K562 (cell line): ENCODE data around the gene ABAT. TPM values are rescaled to one million over a fixed set of nuclear protein-coding genes. Genes with fewer than 3 reads are reported as not detected.

Experiments used
- CHD7 ChIP-seq: fragments of 200-600 bp; sonication (generic); IDR thresholded peaks from one replicate; pipeline ENCODE4 v1.6.1; 2012; ENCODE audit warnings: mild to moderate bottlenecking, low read depth, low read length, inconsistent platforms
- CSDE1 ChIP-seq, 2 experiments: fragments of 450-650 bp; IDR thresholded peaks; 2 replicates each; pipeline ENCODE4 v1.6.1; 2016; ENCODE audit warnings: mild to moderate bottlenecking in 1 of 2
- DDX20 ChIP-seq: fragments of 450-650 bp; IDR thresholded peaks from 2 replicates; pipeline ENCODE4 v1.6.1; 2016; ENCODE audit warnings: missing genetic modification characterization, low read depth, mild to moderate bottlenecking, missing compliant biosample characterization, moderate library complexity
- ERF ChIP-seq: fragments of 450-650 bp; formaldehyde crosslinking; IDR thresholded peaks from 2 replicates; pipeline ENCODE4 v1.4.0; 2020; ENCODE audit warnings: mild to moderate bottlenecking, mixed read lengths
- NCOA4 ChIP-seq: fragments of 450-650 bp; IDR thresholded peaks from 2 replicates; pipeline ENCODE4 v1.6.1; 2018; ENCODE audit warnings: mild to moderate bottlenecking; ENCODE audit not compliant: partially characterized antibody
- POLR3A ChIP-seq: IDR thresholded peaks from 2 replicates; pipeline ENCODE4 v1.6.1; 2011; ENCODE audit warnings: borderline replicate concordance, mild to moderate bottlenecking, moderate library complexity; ENCODE audit not compliant: insufficient read length, insufficient read depth; ENCODE audit errors: extremely low read depth
- PYGO2 ChIP-seq: fragments of 450-650 bp; IDR thresholded peaks from 2 replicates; pipeline ENCODE4 v1.6.1; 2016; ENCODE audit warnings: mild to moderate bottlenecking, missing genetic modification characterization, moderate library complexity, missing compliant biosample characterization
- SIRT6 ChIP-seq: IDR thresholded peaks from one replicate; pipeline ENCODE4 v1.6.1; 2012; ENCODE audit warnings: low read depth, mild to moderate bottlenecking, control low read depth, inconsistent platforms, low read length, moderate library complexity
- ZNF121 ChIP-seq: sonication (generic); formaldehyde crosslinking; conservative IDR thresholded peaks from 2 replicates; pipeline ENCODE4 v1.8.0; 2022; ENCODE audit warnings: missing genetic modification reagents
- ZNF263 ChIP-seq: sonication (generic); formaldehyde crosslinking; IDR thresholded peaks from 2 replicates; pipeline ENCODE4 v1.8.0; 2022; ENCODE audit warnings: mild to moderate bottlenecking, missing genetic modification reagents, borderline replicate concordance
- ZNF311 ChIP-seq: fragments of 250-450 bp; sonication (Bioruptor Pico); IDR thresholded peaks from 2 replicates; pipeline ENCODE4 v1.4.0; 2020; ENCODE audit warnings: mild to moderate bottlenecking, moderate library complexity
- ZNF507 ChIP-seq: conservative IDR thresholded peaks from 2 replicates; pipeline ENCODE4 v1.6.1; 2017; ENCODE audit warnings: missing genetic modification characterization, missing compliant biosample characterization
- ZNF511 ChIP-seq: sonication (generic); formaldehyde crosslinking; IDR thresholded peaks from 2 replicates; pipeline ENCODE4 v1.8.0; 2022; ENCODE audit warnings: mild to moderate bottlenecking, missing genetic modification reagents
- ZNF57 ChIP-seq: fragments of 450-650 bp; formaldehyde crosslinking; IDR thresholded peaks from 2 replicates; pipeline ENCODE4 v1.4.0; 2020; ENCODE audit warnings: mild to moderate bottlenecking, moderate library complexity
- polyA plus RNA-seq, 8 experiments: library from polyadenylated mRNA; depleted of rRNA in 4 of 8; stranded (reverse) in 5 of 8; unstranded in 3 of 8; fragments of >200 nt; fragmentation: Nextera tagmentation in 2 of 8; fragmentation: Illumina TruSeq in 1 of 8; extraction: Ambion mirVana in 2 of 8; extraction: Trizol in 1 of 8; gene quantifications; 2 replicates each; pipeline versions ENCODE4 v1.2.1 to v1.2.3, GENCODE V29; 2011 to 2014; ENCODE audit warnings: inconsistent platforms in 1 of 8, missing spikeins in 1 of 8
- total RNA-seq, 7 experiments: library from RNA; depleted of rRNA in 6 of 7; stranded (reverse); fragments of >200 nt in 6 of 7; fragmentation: Illumina TruSeq in 2 of 7; extraction: Trizol in 2 of 7; gene quantifications; 2 replicates each; pipeline versions ENCODE4 v1.2.1 to v1.2.3, GENCODE V29; 2011 to 2021; ENCODE audit warnings: low replicate concordance in 1 of 7
- TF ChIP-seq, protein P1 (sequence below): fragments of 150-350 bp; conservative IDR thresholded peaks from 2 replicates; pipeline ENCODE4 v1.6.1; 2014; ENCODE audit warnings: low read length

ABAT gene
- total and polyA plus RNA-seq, 9 of the 15 experiments (the other 6 are each of a cell fraction or from before 2014, with no cell fraction given) = 0.01 to 0.49 (median 0.10) TPM

DNA sequence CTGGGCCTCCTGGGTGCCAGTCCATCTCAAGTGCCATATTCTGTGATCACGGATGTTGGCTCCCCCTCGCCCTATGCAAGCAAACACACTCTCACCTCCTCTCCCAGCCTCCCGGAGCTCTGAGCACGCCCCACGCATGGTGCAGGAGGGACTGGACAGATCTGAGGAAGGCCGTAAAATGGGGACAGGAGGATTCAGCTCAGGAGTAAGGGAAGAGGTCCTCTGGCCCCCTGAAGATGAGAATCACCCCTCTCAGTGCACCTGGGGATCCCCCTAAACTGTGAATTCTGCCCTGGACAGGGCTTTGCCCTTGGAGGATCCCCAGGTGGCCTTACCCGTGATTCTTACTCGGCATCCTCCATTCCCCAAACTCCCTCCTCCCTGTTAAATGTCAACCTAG is 107.4 kb downstream of the ABAT start (continued):
- TF ChIP-seq CHD7 (no peak), CSDE1 (IDR thresholded peaks at IDR 0.05) (no peak), POLR3A (no peak), SIRT6 (no peak), DDX20 (no peak), ZNF511 (CRISPR knock-in tag) (no peak), ZNF311 (CRISPR knock-in tag) (no peak), ZNF121 (CRISPR knock-in tag) (no peak), PYGO2 (tag) (no peak), ERF (CRISPR knock-in tag) (no peak), NCOA4 (no peak), ZNF263 (CRISPR knock-in tag) (no peak), ZNF507 (tag) (no peak), ZNF57 (no peak)
- TF ChIP-seq, protein P1, sequence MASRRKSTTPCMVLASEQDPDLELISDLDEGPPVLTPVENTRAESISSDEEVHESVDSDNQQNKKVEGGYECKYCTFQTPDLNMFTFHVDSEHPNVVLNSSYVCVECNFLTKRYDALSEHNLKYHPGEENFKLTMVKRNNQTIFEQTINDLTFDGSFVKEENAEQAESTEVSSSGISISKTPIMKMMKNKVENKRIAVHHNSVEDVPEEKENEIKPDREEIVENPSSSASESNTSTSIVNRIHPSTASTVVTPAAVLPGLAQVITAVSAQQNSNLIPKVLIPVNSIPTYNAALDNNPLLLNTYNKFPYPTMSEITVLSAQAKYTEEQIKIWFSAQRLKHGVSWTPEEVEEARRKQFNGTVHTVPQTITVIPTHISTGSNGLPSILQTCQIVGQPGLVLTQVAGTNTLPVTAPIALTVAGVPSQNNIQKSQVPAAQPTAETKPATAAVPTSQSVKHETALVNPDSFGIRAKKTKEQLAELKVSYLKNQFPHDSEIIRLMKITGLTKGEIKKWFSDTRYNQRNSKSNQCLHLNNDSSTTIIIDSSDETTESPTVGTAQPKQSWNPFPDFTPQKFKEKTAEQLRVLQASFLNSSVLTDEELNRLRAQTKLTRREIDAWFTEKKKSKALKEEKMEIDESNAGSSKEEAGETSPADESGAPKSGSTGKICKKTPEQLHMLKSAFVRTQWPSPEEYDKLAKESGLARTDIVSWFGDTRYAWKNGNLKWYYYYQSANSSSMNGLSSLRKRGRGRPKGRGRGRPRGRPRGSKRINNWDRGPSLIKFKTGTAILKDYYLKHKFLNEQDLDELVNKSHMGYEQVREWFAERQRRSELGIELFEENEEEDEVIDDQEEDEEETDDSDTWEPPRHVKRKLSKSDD = no peak
